Smooth muscle cell (in vitro differentiated cells): ENCODE results near the gene ZBTB40. TPM values are rescaled to one million over a fixed set of nuclear protein-coding genes. Genes with fewer than 3 reads are reported as not detected.

ENCODE experiments used
- DNase-seq: peaks from one replicate; lab custom pipeline; 2025; ENCODE audit not compliant: unreplicated experiment; lab: John Stamatoyannopoulos, UW
- H2AFZ ChIP-seq: fragments of 200-600 bp; sonication (generic); 2 replicates; pipeline ENCODE4 v1.6.0; 2016; ENCODE audit warnings: antibody characterized with exemption, low read depth, mild to moderate bottlenecking
- H3F3A ChIP-seq: fragments of 200-600 bp; sonication (generic); 2 replicates; pipeline ENCODE4 v1.6.0; 2017; ENCODE audit warnings: antibody characterized with exemption, low read depth
- H3K27ac ChIP-seq: fragments of 200-600 bp; sonication (generic); 2 replicates; pipeline ENCODE4 v1.5.1; 2016; ENCODE audit warnings: low read depth, mild to moderate bottlenecking
- H3K27me3 ChIP-seq: fragments of 200-600 bp; sonication (generic); 2 replicates; pipeline ENCODE4 v1.6.1; 2016; ENCODE audit warnings: low read depth, mild to moderate bottlenecking
- H3K36me3 ChIP-seq: fragments of 200-600 bp; sonication (generic); 2 replicates; pipeline ENCODE4 v1.5.1; 2016; ENCODE audit warnings: low read depth
- H3K4me1 ChIP-seq: fragments of 200-600 bp; sonication (generic); 2 replicates; pipeline ENCODE4 v1.5.1; 2016; ENCODE audit warnings: low read depth
- H3K4me2 ChIP-seq: fragments of 200-600 bp; sonication (generic); 2 replicates; pipeline ENCODE4 v1.6.0; 2016; ENCODE audit warnings: mild to moderate bottlenecking
- H3K4me3 ChIP-seq: fragments of 200-600 bp; sonication (generic); 2 replicates; pipeline ENCODE4 v1.5.1; 2016; ENCODE audit warnings: mild to moderate bottlenecking
- H3K79me2 ChIP-seq: fragments of 200-600 bp; sonication (generic); 2 replicates; pipeline ENCODE4 v1.6.0; 2016; ENCODE audit warnings: low read depth, mild to moderate bottlenecking
- H3K9ac ChIP-seq: fragments of 200-600 bp; sonication (generic); 2 replicates; pipeline ENCODE4 v1.6.0; 2016; ENCODE audit warnings: low read depth
- H3K9me3 ChIP-seq: fragments of 200-600 bp; sonication (generic); replicated peaks from 2 replicates; pipeline ENCODE4 v1.5.1; 2016; ENCODE audit warnings: low read depth
- H4K20me1 ChIP-seq: fragments of 200-600 bp; sonication (generic); 2 replicates; pipeline ENCODE4 v1.6.0; 2016; ENCODE audit warnings: low read depth
- CTCF ChIP-seq: fragments of 200-600 bp; sonication (generic); IDR thresholded peaks from 2 replicates; pipeline ENCODE4 v1.5.1; 2017; ENCODE audit warnings: borderline replicate concordance, mild to moderate bottlenecking, antibody characterized with exemption; ENCODE audit not compliant: insufficient read depth, poor library complexity, severe bottlenecking
- WGBS: methylation state at CpG from one replicate; pipeline ENCODE4 v1.1.7; 2016; ENCODE audit warnings: low lambda C conversion rate; 5-methylcytosine and 5-hydroxymethylcytosine counted together
- polyA plus RNA-seq: library from polyadenylated mRNA; unstranded; fragments of >200 nt; fragmentation: Nextera tagmentation; extraction: Ambion mirVana; gene quantifications from 2 replicates; pipeline ENCODE4 v1.2.1, GENCODE V29; 2016
- total RNA-seq: library from RNA; depleted of rRNA; stranded (reverse); fragments of >200 nt; gene quantifications from 2 replicates; pipeline ENCODE4 v1.2.3, GENCODE V29; 2014

The ZBTB40 gene
- total and polyA plus RNA-seq, 2 experiments from 2014 or later: 4.1 to 14.6 TPM

- Histone ChIP-seq H3K9me3 (no peaks in the 10 kb centered on the region), H3F3A (no peaks in the 10 kb centered on the region), H3K27me3 (no peaks in the 10 kb centered on the region), H3K4me1 (no peaks in the 10 kb centered on the region), H3K79me2 (peaks cover 18% of the 10 kb centered on the region), H3K9ac (no peak overlapping the region), H2AFZ (no peak overlapping the region), H3K36me3 (no peaks in the 10 kb centered on the region), H4K20me1 (peaks cover 99% of the 10 kb centered on the region), H3K4me2 (no peak overlapping the region), H3K27ac (no peak overlapping the region), H3K4me3 (no peak overlapping the region)
- DNase-seq: no peak
- no peak for TF ChIP-seq CTCF
- 58% methylated on average over 2 of the region's 2 CpGs for WGBS
These were observed 19.4 kb downstream of the ZBTB40 start for GRCh38 chr1:22471078-22471477.

GRCh38 chr1:22471610-22472009 lies 20.0 kb downstream of the ZBTB40 start:
- Histone ChIP-seq H3F3A (no peaks in the 10 kb centered on the region), H3K36me3 (no peaks in the 10 kb centered on the region), H3K4me2 (no peak overlapping the region), H3K27me3 (no peaks in the 10 kb centered on the region), H3K4me3 (no peak overlapping the region), H3K4me1 (no peaks in the 10 kb centered on the region), H2AFZ (no peak overlapping the region), H4K20me1 (peaks cover 99% of the 10 kb centered on the region), H3K79me2 (peaks cover 16% of the 10 kb centered on the region), H3K9ac (no peak overlapping the region), H3K27ac (no peak overlapping the region), H3K9me3 (no peaks in the 10 kb centered on the region)
- 93% methylated on average over 7 of the region's 7 CpGs for WGBS
- DNase-seq: no peak
- TF ChIP-seq CTCF: no peak

- no peak for DNase-seq
- no peaks in the 10 kb centered on the region for H3K36me3 ChIP-seq
- no peaks in the 10 kb centered on the region for H3F3A ChIP-seq
- no peak overlapping the region for H3K4me2 ChIP-seq
- H3K79me2 ChIP-seq: peaks cover 7% of the 10 kb centered on the region
- H3K27me3 ChIP-seq: no peaks in the 10 kb centered on the region
- peaks cover 99% of the 10 kb centered on the region for H4K20me1 ChIP-seq
- TF ChIP-seq CTCF: no peak
- no peak overlapping the region for H3K27ac ChIP-seq
- no peak overlapping the region for H2AFZ ChIP-seq
- no peak overlapping the region for H3K9ac ChIP-seq
- no peaks in the 10 kb centered on the region for H3K9me3 ChIP-seq
- WGBS: 100% methylated on average over 2 of the region's 2 CpGs
- H3K4me1 ChIP-seq: no peaks in the 10 kb centered on the region
- no peak overlapping the region for H3K4me3 ChIP-seq
These were observed 20.9 kb downstream of the ZBTB40 start for GRCh38 chr1:22472596-22472995.

DNA sequence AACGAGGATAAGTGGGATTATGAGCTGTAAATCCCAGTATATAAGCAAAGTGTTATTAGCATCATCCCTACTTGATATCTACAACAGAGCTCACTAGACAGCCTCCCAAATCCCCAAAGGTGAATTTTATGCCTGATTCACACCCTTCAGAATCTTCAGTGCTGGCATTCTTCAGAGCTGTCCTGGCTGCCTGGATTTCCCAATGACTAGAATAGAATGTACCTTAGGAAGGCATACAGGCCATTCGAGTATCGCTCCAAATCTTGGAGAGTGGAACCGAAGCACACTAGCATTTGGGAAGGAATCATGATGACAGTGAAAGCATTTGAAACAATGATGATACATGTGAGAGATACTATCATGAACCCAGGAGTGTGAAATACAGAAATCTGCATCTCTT lies 22.3 kb downstream of the ZBTB40 start:
- H2AFZ ChIP-seq: no peak overlapping the region
- no peak overlapping the region for H3K27ac ChIP-seq
- peaks cover 19% of the 10 kb centered on the region for H3K79me2 ChIP-seq
- H3K4me1 ChIP-seq: no peaks in the 10 kb centered on the region
- no peaks in the 10 kb centered on the region for H3K36me3 ChIP-seq
- no peaks in the 10 kb centered on the region for H3K9me3 ChIP-seq
- H3F3A ChIP-seq: no peaks in the 10 kb centered on the region
- no peak overlapping the region for H3K9ac ChIP-seq
- 78% methylated on average over 4 of the region's 4 CpGs for WGBS
- no peaks in the 10 kb centered on the region for H3K27me3 ChIP-seq
- no peak for DNase-seq
- H4K20me1 ChIP-seq: peaks cover 98% of the 10 kb centered on the region
- no peak for TF ChIP-seq CTCF
- no peak overlapping the region for H3K4me3 ChIP-seq
- no peak overlapping the region for H3K4me2 ChIP-seq
